Tibial artery (tissue), 4 donors: ENCODE data around the gene SLC39A12.
A peak's percentile ranks its signal among the peaks of the same experiment; 100 is the strongest.

Experiments used
- DNase-seq, 2 donors: peaks; one replicate each; pipeline ENCODE4 v3.0.0-alpha.2; 2019
- H3K27ac ChIP-seq, 2 donors: fragments of 200-600 bp; sonication (generic) in 1 of 2; 1 replicate in 1 of 2; 2 replicates in 1 of 2; pipeline ENCODE4 v1.5.1; 2018 to 2019; ENCODE audit warnings: mild to moderate bottlenecking in 1 of 2
- H3K27me3 ChIP-seq, 2 donors: fragments of 200-600 bp; sonication (generic) in 1 of 2; one replicate each; pipeline versions ENCODE4 v1.5.1 to v1.6.0; 2016 to 2019
- H3K36me3 ChIP-seq, 3 donors: fragments of 200-600 bp; sonication (generic) in 2 of 3; one replicate each; pipeline ENCODE4 v1.5.1; 2016 to 2019; ENCODE audit warnings: mild to moderate bottlenecking in 2 of 3
- H3K4me1 ChIP-seq, 4 donors: fragments of 200-600 bp; sonication (generic) in 2 of 4; 1 replicate in 3 of 4; 2 replicates in 1 of 4; pipeline ENCODE4 v1.5.1; 2016 to 2019
- H3K4me3 ChIP-seq, 2 donors: fragments of 200-600 bp; sonication (generic) in 1 of 2; 1 replicate in 1 of 2; 2 replicates in 1 of 2; pipeline ENCODE4 v1.5.1; 2018 to 2019; ENCODE audit warnings: mild to moderate bottlenecking in 2 of 2
- H3K9me3 ChIP-seq, 3 donors: fragments of 200-600 bp; sonication (generic) in 1 of 3; one replicate each; pipeline ENCODE4 v1.5.1; 2016 to 2019
- intact Hi-C: fragments of 100-400 bp; cut with DNase I; formaldehyde crosslinking; loops from one replicate; pipeline ENCODE4 v1.15.0; 2023; ENCODE audit warnings: low total_unique reads
- TF ChIP-seq, protein P1 (sequence below), 2 experiments: fragments of 200-600 bp in 1 of 2; fragments of 450-650 bp in 1 of 2; IDR thresholded peaks; one replicate each; pipeline ENCODE4 v1.5.1; 2017 to 2019; ENCODE audit warnings: antibody characterized with exemption in 2 of 2, mild to moderate bottlenecking in 1 of 2, moderate library complexity in 1 of 2

The SLC39A12 gene

DNA sequence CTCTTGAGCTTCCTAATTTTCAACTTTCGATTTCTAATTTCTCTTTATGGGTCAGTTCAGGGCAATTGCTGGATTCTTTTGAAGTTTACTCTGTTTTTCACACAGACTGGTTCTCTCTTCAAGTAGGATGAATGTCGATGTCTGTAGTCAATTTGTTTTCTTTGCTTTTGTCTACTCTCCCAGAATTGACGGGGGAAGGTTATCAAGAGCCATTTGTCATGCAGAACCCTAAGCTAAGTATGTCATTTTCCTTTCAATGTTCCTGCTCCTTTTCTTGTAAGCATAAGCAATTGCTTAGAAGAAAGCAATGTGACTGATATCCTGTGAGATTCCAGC is 53.7 kb downstream of the SLC39A12 start:
- intact Hi-C loops = no loop called here
- H3K4me3 ChIP-seq = peak overlapping the region in 1 of 2 donors; percentile 15
- DNase-seq = no peak
- peaks cover 0 to 27% (median 16%) of the 10 kb centered on the region in 4 donors for H3K4me1 ChIP-seq
- TF ChIP-seq, protein P1, sequence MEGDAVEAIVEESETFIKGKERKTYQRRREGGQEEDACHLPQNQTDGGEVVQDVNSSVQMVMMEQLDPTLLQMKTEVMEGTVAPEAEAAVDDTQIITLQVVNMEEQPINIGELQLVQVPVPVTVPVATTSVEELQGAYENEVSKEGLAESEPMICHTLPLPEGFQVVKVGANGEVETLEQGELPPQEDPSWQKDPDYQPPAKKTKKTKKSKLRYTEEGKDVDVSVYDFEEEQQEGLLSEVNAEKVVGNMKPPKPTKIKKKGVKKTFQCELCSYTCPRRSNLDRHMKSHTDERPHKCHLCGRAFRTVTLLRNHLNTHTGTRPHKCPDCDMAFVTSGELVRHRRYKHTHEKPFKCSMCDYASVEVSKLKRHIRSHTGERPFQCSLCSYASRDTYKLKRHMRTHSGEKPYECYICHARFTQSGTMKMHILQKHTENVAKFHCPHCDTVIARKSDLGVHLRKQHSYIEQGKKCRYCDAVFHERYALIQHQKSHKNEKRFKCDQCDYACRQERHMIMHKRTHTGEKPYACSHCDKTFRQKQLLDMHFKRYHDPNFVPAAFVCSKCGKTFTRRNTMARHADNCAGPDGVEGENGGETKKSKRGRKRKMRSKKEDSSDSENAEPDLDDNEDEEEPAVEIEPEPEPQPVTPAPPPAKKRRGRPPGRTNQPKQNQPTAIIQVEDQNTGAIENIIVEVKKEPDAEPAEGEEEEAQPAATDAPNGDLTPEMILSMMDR (IDR thresholded peaks at IDR 0.05) = no peak
- H3K27me3 ChIP-seq = no peaks in the 10 kb centered on the region
- no peaks in the 10 kb centered on the region for H3K36me3 ChIP-seq
- no peaks in the 10 kb centered on the region for H3K9me3 ChIP-seq
- H3K27ac ChIP-seq = peak overlapping the region; percentile 21 to 49

DNA sequence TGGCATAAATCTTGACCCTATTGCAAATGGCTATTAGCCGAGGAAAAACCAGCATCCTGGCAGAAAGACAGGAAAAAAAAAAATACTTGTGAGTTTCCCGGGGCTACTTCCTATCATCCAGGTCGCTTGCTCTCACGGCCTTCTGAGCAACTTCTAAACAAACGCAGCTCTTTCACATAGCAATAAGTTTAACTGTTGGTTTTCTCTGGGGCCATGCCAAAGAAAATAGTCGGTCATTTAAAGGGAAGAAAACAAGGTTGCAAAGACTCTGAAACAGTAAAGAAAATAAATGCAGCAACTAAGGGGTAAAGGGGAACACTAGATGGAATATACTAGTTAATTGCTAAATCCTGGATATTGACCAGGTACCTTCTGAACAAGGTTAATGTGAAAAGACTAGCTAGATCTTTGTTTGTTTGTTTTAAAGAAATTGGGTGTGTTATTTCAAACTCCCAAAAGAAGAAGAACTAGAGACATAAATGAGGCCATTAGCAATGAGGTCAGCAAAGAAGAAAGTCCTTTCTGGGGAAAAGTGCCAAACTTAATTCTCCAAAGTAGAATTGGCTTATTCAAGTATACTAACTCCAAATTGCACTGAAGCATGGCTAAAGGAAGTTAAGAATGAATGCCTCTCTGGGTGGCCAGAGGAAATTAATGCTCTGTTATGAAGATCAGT is 54.2 kb downstream of the SLC39A12 start:
- Histone ChIP-seq H3K36me3 (no peaks in the 10 kb centered on the region), H3K27me3 (no peaks in the 10 kb centered on the region), H3K4me1 (peaks cover 0 to 27% (median 16%) of the 10 kb centered on the region in 4 donors), H3K4me3 (peak overlapping the region in 1 of 2 donors; percentile 15), H3K27ac (peak overlapping the region; percentile 21 to 49), H3K9me3 (no peaks in the 10 kb centered on the region)
- TF ChIP-seq, protein P1 (IDR thresholded peaks at IDR 0.05) = no peak
- intact Hi-C loops = no loop called here
- DNase-seq = no peak

DNA sequence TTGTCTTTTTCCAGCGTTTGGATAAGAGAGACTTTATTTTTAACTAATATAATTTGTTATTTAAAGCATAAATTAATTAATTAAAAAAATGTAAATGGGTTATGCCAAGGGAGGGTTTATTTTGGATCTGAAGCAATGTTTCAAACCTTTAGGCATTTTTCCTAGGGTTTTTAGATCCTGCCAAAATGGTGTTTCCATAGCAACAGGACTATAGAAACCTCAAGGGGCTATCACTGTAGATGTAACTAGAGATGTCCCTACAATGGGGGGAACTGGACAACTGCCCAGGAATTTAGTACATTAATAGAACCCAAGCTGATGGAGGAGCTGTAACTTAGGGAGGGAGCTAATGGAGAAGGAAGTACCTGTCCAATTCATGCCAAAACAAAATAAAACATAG is 57.3 kb downstream of the SLC39A12 start:
- no peak for DNase-seq
- Histone ChIP-seq H3K4me3 (no peak overlapping the region), H3K9me3 (no peaks in the 10 kb centered on the region), H3K36me3 (no peaks in the 10 kb centered on the region), H3K27ac (no peak overlapping the region), H3K4me1 (peaks cover 0 to 27% (median 16%) of the 10 kb centered on the region in 4 donors), H3K27me3 (no peaks in the 10 kb centered on the region)
- intact Hi-C loops = no loop called here
- TF ChIP-seq, protein P1 (IDR thresholded peaks at IDR 0.05) = no peak

DNA sequence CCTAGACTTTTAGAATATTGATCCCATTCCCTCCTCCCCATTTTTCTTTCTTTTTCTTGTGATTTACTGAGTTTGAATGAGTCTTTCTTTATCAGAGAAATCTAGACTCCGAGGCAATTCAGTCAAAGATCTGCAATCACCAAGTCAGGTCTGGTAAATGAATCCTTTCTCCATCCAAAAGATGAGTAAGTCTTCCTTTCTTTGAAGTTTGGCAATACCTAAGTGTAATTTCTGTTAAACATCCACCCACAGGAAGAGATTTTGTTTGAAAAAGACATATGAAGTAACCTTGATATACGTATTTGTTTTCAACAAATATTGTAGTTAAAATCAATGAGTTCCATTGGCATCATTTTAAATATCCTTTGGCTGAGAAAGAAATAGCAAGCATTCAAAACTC is 58.3 kb downstream of the SLC39A12 start:
- H3K27ac ChIP-seq = no peak overlapping the region
- H3K36me3 ChIP-seq = no peaks in the 10 kb centered on the region
- intact Hi-C loops = no loop called here
- H3K9me3 ChIP-seq = no peaks in the 10 kb centered on the region
- peaks cover 0 to 24% (median 13%) of the 10 kb centered on the region in 4 donors for H3K4me1 ChIP-seq
- no peak overlapping the region for H3K4me3 ChIP-seq
- H3K27me3 ChIP-seq = no peaks in the 10 kb centered on the region
- no peak for DNase-seq
- TF ChIP-seq, protein P1 (IDR thresholded peaks at IDR 0.05) = no peak

DNA sequence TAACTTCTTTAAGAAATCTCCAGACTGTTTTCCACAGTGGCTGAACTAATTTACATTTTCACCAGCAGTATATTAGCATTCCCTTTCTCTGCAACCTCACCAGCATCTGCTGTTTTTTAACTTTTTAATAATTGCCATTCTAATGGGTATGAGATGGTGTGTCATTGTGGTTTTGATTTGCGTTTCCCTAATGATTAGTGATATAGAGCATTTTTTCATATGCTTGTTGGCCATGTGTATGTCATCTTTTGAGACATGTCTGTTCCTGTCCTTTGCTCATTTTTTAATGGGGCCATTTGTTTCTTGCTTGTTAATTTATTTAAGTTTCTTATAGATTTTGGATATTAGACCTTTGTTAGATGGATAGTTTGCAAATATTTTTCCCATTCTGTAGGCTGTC is 68.8 kb downstream of the SLC39A12 start:
- Histone ChIP-seq H3K27ac (no peak overlapping the region), H3K4me3 (no peak overlapping the region), H3K27me3 (no peaks in the 10 kb centered on the region), H3K36me3 (no peaks in the 10 kb centered on the region), H3K9me3 (peaks cover 0 to 12% (median 10%) of the 10 kb centered on the region in 3 donors), H3K4me1 (no peaks in the 10 kb centered on the region)
- no peak for DNase-seq
- intact Hi-C loops = no loop called here
- TF ChIP-seq, protein P1 (IDR thresholded peaks at IDR 0.05) = no peak
